ENCODE results near the gene ZGRF1. TPM values are rescaled to one million over a fixed set of nuclear protein-coding genes. Genes with fewer than 3 reads are reported as not detected.
"Not testable (repeated sequence)": the region's sequence is repeated elsewhere in the genome, so short reads cannot be mapped to it uniquely, and the experiment has no call there.

ZGRF1 gene
- total RNA-seq, 1 donor from 2014 or later, result 3.4 TPM

DNA sequence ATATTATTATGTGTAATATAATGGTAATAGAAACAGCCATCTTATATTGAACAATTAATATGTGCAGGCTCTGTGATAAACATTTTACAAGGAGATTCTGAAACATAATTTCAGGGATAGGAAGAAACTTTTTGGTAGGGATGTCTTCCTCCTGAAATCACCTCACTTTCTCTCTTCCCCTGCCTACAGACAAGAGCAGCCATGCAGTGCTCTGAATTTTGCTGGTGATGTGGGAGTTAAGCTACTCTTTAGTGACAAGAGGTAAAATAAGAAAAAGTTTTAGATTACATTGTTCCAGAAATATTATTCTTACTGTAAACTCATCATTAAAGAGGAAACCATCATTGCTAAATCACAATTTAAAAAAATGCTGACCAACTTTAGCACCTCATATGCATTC is 36.4 kb upstream of the ZGRF1 start:
- ATAC-seq (no peak), DNase-seq (no peak)
- Histone ChIP-seq H3K27ac (no peak overlapping the region), H3K4me1 (no peaks in the 10 kb centered on the region), H3K27me3 (no peaks in the 10 kb centered on the region), H3K36me3 (no peaks in the 10 kb centered on the region), H3K4me3 (no peak overlapping the region), H3K9me3 (no peaks in the 10 kb centered on the region)
- TF ChIP-seq, protein P1, sequence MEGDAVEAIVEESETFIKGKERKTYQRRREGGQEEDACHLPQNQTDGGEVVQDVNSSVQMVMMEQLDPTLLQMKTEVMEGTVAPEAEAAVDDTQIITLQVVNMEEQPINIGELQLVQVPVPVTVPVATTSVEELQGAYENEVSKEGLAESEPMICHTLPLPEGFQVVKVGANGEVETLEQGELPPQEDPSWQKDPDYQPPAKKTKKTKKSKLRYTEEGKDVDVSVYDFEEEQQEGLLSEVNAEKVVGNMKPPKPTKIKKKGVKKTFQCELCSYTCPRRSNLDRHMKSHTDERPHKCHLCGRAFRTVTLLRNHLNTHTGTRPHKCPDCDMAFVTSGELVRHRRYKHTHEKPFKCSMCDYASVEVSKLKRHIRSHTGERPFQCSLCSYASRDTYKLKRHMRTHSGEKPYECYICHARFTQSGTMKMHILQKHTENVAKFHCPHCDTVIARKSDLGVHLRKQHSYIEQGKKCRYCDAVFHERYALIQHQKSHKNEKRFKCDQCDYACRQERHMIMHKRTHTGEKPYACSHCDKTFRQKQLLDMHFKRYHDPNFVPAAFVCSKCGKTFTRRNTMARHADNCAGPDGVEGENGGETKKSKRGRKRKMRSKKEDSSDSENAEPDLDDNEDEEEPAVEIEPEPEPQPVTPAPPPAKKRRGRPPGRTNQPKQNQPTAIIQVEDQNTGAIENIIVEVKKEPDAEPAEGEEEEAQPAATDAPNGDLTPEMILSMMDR (IDR thresholded peaks at IDR 0.05), result no peak
- intact Hi-C loops (cut with DNase I), result no loop called here

DNA sequence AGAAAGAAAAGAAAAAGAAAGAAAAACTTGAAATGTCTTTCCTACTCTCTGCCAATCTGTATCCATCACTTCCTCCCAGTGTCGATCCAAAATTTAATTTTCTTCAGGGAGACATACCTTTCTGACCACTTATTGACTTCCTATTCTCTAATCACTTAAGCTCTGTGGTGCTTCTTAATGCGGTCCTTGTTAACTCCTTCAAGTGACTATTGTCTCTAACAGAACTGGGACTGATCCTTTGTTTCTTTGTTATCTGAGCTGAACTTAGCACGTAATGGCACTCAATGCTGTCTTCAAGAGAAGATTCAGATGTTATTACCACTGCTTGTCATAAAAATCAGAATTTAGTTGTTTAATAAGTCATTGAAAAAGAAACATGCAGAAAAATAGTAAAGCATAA is 31.4 kb upstream of the ZGRF1 start:
- no peaks in the 10 kb centered on the region for H3K4me1 ChIP-seq
- intact Hi-C loops (cut with DNase I), result no loop called here
- ATAC-seq, result no peak
- H3K27ac ChIP-seq, result no peak overlapping the region
- no peaks in the 10 kb centered on the region for H3K27me3 ChIP-seq
- TF ChIP-seq, protein P1 (IDR thresholded peaks at IDR 0.05), result no peak
- no peaks in the 10 kb centered on the region for H3K36me3 ChIP-seq
- no peak overlapping the region for H3K4me3 ChIP-seq
- DNase-seq, result no peak
- H3K9me3 ChIP-seq, result no peaks in the 10 kb centered on the region

DNA sequence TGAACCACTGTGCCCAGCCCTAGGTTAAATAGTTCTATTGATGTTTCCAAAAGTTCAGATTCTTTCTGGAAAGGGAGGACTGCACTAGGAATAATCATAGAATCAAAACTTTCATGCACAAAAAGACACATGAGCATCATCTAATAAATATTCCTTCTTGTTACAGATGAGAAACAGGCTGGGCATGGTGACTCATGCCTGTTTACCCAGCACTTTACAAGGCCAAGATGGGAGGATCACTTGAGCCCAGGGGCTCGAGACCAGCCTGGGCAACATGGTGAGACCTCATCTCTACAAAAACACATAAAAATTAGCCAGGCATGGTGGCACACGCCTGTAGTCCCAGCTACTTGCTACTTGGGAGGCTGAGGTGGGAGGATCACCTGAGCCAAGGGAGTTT is 27.9 kb upstream of the ZGRF1 start:
- no peak for DNase-seq
- intact Hi-C loops (cut with DNase I), result no loop called here
- no peak overlapping the region for H3K4me3 ChIP-seq
- no peaks in the 10 kb centered on the region for H3K36me3 ChIP-seq
- no peaks in the 10 kb centered on the region for H3K4me1 ChIP-seq
- no peak overlapping the region for H3K27ac ChIP-seq
- no peak for ATAC-seq
- TF ChIP-seq, protein P1 (IDR thresholded peaks at IDR 0.05), result no peak
- H3K9me3 ChIP-seq, result no peaks in the 10 kb centered on the region
- no peaks in the 10 kb centered on the region for H3K27me3 ChIP-seq

DNA sequence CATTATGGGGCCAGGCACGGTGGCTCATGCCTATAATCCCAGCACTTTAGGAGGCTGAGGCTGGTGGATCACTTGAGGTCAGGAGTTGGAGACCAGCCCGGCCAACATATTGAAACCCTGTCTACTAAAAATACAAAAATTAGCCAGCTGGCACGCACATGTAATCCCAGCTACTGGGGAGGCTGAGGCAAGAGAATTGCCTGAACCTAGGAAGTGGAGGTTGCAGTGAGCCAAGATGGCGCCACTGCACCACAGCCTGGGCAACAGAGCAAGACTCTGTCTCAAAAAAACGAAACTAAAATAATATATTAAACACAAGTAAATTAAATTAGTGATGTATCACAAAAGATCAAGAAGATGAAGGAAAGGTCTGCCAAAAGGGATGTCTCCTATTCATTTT is 19.4 kb upstream of the ZGRF1 start:
- H3K9me3 ChIP-seq; H3K27me3 ChIP-seq; DNase-seq; H3K4me1 ChIP-seq; intact Hi-C loops (cut with DNase I); H3K4me3 ChIP-seq; H3K27ac ChIP-seq; ATAC-seq: not testable (repeated sequence)
- peaks cover 81% of the 10 kb centered on the region for H3K36me3 ChIP-seq

DNA sequence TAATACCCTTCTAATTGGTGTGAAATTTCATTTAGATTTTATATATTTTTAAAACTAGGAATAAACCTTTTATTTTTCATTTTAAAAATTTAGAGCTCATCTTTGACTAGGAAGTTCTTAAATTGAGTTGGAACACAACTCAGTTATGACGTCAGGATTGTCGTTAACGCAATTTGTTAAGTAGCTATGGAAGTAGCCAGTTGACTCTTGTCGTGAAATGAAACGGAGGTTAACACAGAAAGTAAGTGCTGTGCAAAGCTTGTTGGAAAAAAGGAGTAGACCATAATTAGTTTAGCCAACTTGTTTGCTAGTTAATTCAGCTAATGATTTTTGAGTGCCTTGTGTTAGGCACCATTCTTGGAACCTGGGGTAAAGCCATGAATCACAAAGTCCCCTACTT is 18.6 kb upstream of the ZGRF1 start:
- no peaks in the 10 kb centered on the region for H3K4me1 ChIP-seq
- ATAC-seq, result no peak
- intact Hi-C loops (cut with DNase I), result no loop called here

DNA sequence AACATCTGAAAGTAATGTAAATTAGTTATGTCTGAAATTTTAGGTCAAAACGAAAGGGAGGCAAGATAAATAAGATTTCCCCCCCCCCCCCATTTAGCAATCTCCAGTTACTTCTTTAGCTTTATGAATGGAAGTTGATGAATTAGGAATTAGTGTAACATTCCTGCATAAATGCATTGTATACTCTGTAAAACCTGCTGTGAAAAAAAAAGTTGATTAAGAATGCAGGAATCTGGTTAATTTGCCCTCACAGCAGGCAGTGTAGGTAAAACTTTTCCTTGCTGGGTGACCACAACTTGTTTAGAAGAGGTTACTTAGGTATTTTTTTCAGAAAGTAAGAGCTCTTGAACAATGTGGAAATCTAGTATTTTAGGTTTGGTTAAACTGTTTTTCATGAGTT is 15.5 kb upstream of the ZGRF1 start:
- Histone ChIP-seq H3K27me3 (no peaks in the 10 kb centered on the region), H3K4me3 (no peak overlapping the region), H3K4me1 (no peaks in the 10 kb centered on the region), H3K36me3 (peaks cover 99% of the 10 kb centered on the region), H3K27ac (no peak overlapping the region), H3K9me3 (no peaks in the 10 kb centered on the region)
- DNase-seq (no peak), ATAC-seq (no peak)
- intact Hi-C loops (cut with DNase I), result no loop called here
- TF ChIP-seq, protein P1 (IDR thresholded peaks at IDR 0.05), result no peak

More for the DNA sequence above, 18.6 kb upstream of the ZGRF1 start:
- H3K27me3 ChIP-seq, result no peaks in the 10 kb centered on the region
- TF ChIP-seq, protein P1 (IDR thresholded peaks at IDR 0.05), result no peak
- H3K36me3 ChIP-seq, result peaks cover 89% of the 10 kb centered on the region
- no peak for DNase-seq
- H3K9me3 ChIP-seq, result no peaks in the 10 kb centered on the region
- no peak overlapping the region for H3K4me3 ChIP-seq
- H3K27ac ChIP-seq, result no peak overlapping the region
